ENCODE measurements around the gene PDE10A.

The PDE10A gene

GRCh38 chr6:165325609-165326008, 337.4 kb downstream of the PDE10A start:
- no peak for DNase-seq

GRCh38 chr6:165321555-165322145, 341.4 kb downstream of the PDE10A start:
- no peak for DNase-seq

GRCh38 chr6:165321150-165321549, 341.9 kb downstream of the PDE10A start:
- DNase-seq, result no peak

- DNase-seq, result no peak
Measured at GRCh38 chr6:165317723-165318122, 345.3 kb downstream of the PDE10A start.

- DNase-seq, result no peak
Measured at GRCh38 chr6:165308926-165309731, 353.9 kb downstream of the PDE10A start, which contains the start of gene C6orf118. Gene C6orf118 (minus strand): TSS chr6:165309605. CDS start chr6:165309586, 19 bp downstream.

GRCh38 chr6:165306955-165307354, 356.1 kb downstream of the PDE10A start:
- no peak for DNase-seq

GRCh38 chr6:165301372-165302246, 361.4 kb downstream of the PDE10A start:
- no peak for DNase-seq

- DNase-seq, result no peak
Measured at GRCh38 chr6:165300422-165300936, 362.6 kb downstream of the PDE10A start.

GRCh38 chr6:165298875-165299274, 364.2 kb downstream of the PDE10A start:
- no peak for DNase-seq

- DNase-seq, result no peak
Measured at GRCh38 chr6:165298402-165298801, 364.6 kb downstream of the PDE10A start.

GRCh38 chr6:165292657-165293056, 370.4 kb downstream of the PDE10A start:
- no peak for DNase-seq
